Body of pancreas (tissue), 4 donors: Measurements from ENCODE around the gene MCM10.

Source experiments
- CTCF ChIP-seq, 7 experiments: fragments of 450-650 bp in 4 of 7; fragments of 200-600 bp in 3 of 7; sonication (generic) in 3 of 7; IDR thresholded peaks; one replicate each; pipeline ENCODE4 v1.5.1; 2016 to 2019; ENCODE audit warnings: antibody characterized with exemption in 7 of 7
- POLR2A ChIP-seq, 3 donors: fragments of 450-650 bp; IDR thresholded peaks; one replicate each; pipeline ENCODE4 v1.6.1; 2016; ENCODE audit warnings: antibody characterized with exemption in 3 of 3, mild to moderate bottlenecking in 2 of 3

- TF ChIP-seq CTCF (IDR thresholded peaks at IDR 0.05) (no peak), POLR2A (IDR thresholded peaks at IDR 0.05) (no peak)
Observed at GRCh38 chr10:13218878-13219277, 57.5 kb downstream of the MCM10 start.
